HG03457 (cell line): ENCODE data around the gene FOCAD.

Source experiments
- ATAC-seq: cut with Tn5 transposase; IDR thresholded peaks from one replicate; pipeline ENCODE4 v1.9.1; 2021; ENCODE audit warnings: moderate number of reproducible peaks; ENCODE audit not compliant: unreplicated experiment

Gene FOCAD

DNA sequence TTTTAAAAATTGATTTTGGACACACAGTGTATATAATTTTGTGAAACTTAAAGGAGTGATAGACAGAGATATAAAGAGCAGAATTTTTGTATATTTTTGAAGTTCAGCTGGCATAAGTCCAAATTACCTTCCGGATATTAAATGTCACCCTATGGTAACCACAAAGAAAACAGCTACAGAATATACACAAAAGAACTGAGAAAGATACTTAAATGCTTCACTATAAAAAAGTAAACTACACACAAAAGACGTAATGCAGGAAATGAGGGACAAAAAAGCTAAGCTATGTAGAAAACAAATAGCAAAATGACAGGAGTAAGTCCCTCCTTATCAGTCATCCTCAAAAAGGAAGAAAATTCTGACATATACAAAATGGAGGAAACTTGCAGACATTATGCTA lies 318.0 kb downstream of the FOCAD start:
- ATAC-seq = no peak

DNA sequence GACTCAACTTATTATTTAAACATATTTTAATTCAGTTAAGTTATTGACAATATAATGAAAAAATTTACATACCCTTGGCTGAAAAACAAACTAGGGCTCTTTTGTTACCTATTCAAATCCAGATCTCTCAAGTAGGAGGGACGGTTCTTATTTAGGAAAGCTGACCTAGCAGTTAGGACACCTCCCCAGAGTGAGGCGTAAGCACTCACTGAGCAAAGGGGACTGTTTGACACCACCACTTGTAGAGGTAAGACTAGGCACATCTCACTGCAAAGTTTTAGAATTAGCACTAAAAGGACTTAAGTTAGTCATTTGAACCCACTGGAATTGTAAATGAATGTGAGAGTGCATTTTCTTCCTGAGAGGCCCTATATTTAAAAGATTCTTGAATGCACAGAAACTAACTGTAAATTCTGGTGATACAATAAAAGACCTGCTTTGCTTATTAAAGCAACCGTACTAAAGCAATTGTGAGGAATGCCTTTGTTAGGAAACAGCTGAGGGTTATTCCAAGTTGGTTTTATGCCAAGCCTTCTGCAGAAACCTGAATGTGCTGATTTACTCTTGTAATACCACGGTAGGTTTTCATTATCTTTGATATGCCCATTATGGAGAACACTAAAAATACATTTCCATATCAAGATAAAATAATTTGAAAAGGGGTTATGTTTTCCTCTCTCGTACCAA lies 331.2 kb downstream of the FOCAD start:
- ATAC-seq = no peak

DNA sequence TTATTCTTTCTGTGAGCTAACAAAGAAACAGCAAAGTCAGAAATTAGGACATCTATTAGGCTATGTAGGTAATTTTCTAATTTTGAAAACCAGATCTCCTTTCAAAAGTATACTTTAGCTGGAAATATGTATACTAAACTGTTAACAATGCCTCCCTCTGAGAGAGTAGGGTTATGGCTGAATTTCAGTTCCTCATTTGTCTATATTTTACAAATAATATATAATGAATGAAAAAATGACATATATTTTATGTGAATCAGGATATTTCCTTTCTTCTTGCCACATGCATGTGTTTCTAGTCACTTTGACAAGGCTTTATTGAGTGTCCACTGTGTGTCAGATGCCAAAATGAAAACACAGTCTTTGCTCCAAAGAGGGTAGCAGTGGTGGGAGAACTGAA lies 331.9 kb downstream of the FOCAD start:
- ATAC-seq = no peak

DNA sequence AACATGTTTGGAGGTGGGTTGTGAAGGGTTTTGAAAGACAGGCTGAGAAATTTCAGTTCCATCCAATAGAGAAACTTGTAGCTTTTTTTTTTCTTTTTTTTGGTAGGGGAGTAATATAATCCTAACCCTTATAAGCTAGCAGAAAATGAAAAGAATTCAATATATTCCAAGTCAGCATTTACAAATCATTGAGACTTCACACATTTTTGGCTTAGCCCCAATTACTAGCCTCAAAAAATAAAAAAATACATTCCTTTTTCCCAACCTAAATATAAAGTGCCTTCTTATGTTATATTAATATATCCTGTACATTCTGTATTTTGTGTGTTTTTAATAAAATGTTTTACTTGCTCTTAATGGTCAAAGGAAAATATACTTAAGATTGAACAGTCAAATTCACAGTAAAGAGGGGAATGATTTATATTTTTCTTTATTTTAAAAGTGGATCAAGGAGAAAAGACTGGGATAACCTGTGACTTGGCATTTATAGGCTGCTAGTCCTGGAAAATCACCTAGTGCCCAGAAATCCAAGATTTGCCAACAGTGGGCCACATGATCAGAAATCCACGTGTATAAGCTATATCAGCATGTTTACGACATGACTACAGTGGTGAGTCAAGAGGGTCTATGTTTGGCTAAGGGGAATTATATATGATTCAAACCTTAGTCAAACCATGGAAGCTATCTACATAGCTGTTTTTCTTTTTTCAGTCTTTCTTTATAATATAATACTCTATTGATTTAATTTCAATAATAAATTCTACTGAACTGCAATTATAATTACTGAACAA lies 332.8 kb downstream of the FOCAD start:
- ATAC-seq = no peak

DNA sequence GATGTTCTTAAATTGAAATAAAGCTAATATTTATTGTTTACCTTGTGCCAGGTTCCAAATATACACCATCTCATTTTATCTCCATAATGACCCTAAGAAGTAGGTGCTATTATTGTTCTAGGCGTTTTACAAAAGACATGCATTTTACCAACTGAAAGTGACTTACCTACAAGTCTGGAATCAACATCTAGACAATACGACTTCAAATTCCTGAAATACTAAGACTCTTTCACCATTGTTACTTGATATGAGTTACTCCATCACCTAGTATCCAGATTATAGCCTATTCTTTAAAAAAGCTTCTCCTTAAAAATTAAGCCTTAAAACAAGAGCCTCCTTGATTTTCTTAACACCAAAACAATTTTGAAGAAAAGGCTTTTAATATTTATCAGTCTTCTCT lies 334.1 kb downstream of the FOCAD start:
- ATAC-seq = no peak

DNA sequence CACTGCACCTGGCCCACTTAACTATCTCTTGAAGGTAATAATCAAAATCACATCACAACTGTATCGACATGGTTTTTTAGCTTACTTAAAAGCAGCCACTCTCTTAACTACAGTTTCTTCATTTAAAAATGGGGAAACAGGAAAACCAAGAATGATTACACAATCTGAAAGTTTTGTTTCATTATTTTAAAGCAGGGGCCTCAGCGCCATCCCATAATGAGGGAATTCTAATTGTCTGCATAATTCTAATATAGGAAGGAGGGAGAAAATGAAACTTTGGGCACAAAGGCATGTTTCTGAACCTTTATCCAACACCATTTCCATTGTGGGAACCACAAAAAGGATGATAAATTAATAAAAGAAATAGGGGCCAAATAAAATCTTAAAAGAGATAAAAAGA lies 339.8 kb downstream of the FOCAD start:
- no peak for ATAC-seq

DNA sequence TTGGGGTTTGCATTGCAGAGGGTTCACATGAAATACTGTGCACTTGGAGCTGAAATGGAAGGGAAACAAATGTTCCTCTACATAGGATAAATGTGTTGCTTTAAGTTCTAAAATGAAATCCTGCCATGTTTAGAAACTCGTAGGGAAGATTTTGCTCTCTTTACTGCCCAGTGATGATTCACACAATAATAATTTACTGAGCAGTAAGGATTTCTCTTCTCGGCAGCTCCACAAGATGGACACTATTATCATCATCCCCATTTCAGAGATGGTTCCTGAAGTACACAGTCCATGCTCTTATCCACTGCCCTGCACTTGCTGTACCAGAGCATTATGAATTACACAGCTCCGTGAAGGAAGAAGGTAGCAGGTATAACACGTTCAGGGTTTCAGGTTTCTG lies 343.2 kb downstream of the FOCAD start:
- ATAC-seq = no peak

DNA sequence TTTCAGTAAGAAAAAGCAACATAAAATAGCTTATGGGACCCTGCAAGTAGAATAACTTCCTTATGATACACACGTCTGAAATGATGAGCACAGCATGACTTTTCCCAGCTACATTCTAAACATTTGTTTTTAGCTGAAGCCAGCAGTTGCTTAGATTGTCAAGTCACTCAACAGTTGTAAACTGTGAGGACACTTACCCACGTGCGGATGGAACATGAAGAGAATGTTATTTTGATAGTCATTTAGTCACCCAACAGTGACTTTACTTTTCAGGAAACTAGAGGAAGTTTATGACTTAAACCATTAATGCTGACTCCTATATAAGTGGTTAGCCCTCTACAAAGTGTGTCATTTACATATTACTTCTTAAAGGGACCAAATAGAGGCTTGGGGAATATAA lies 344.4 kb downstream of the FOCAD start:
- no peak for ATAC-seq

DNA sequence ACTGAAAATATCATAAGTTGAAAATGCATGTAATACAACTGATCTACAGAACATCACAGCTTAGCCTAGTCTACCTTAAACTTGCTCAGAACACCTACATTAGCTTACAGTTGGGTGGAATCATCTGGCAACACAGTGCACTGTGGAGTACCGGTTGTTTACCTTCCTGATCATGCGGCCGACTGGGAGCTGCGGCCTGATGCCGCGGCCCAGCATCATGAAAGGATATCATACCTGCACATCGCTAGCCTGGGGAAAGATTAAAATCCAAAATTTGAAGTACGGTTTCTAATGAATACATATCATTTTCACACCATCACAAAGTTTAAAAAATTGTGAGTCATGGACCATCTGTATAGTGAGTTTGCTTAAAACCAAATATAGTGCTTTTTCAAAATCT lies 345.6 kb downstream of the FOCAD start:
- no peak for ATAC-seq

DNA sequence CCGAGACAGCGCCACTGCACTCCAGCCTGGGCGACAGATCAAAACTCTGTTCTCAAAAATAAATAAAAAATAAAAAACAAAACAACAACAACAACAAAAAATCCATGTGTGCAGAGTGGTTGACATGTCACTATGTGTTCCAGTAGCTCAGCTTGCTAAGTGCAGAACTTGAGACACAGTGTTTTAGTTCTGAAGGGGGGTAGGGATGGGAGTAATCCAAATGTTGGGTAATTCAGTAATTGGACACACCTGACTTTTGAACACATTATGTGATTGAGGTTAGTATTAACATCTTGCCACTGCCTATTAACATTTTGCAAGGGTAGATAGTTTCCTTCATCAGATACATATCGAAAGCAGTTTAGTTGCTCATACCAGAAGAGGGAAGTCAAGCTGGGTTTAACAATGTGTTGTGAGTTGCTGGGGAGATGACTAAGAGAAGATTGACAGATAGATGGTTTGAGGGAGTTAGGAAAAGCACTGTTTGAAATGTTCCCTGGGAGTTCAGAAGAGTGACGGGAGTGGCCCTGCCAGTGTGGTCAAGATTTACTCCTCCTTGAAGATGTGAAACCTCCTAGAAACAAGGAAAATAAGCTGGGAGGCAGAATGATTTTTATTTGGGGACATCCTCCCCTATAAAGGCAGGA lies 346.5 kb downstream of the FOCAD start:
- ATAC-seq = peak; percentile 86

DNA sequence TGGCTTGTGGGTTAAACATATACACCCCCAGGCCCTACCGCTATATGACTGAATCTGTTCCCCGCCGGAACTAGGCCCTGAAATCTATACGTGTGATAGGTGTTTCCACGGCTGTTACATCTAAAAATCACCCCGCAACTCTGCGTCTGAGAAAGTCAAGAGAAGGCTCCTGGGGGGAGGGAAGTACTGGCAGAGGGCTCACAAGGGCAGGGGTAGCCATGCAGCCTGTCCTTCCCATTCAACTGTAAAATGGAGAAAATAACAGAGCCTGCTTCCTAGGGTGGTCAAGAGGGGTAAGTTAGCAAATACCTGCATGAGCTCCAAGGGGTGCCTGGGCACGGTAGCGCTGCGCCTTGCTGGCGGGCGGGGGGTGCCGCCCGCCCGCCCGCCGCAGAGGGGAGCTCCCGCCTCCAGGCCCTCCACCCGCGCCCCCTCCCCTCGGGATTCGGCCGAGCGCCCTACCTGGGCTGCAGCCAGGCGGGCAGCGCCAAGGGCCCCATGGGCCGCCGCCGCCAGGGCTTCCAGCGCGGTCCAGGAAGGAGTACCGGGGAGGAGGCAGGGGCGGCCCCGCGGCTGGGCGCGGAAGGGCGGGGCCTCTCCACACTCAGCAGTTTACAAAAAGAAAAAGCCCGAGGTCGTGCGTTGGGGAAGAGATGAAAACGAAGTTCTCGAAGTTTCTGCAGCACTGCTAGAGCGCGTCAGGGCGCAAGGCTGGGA lies 347.2 kb downstream of the FOCAD start, which contains the start of gene HACD4:
HACD4 (minus strand) TSS at position 550 of the 717 bp plus-strand sequence; CDS start at position 500, 50 bp downstream.
- peak; percentile 47 for ATAC-seq

DNA sequence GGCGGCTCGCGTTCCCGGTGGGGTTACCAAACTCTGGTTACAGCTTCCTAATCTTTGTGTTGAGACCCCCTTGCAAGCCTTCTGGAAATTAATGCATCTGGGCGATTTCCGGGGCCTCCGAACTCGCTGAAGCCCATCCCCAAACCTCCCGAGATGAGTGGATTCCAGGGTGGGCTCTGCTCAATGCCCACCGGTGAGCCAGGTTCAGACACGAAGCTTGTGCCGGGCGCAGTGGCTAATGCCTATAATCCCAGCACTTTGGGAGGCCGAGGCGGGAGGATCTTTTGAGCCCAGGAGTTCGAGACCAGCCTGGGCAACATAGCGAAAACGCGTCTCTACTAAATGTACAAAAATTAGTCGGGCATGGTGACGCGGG lies 347.7 kb downstream of the FOCAD start:
- no peak for ATAC-seq

DNA sequence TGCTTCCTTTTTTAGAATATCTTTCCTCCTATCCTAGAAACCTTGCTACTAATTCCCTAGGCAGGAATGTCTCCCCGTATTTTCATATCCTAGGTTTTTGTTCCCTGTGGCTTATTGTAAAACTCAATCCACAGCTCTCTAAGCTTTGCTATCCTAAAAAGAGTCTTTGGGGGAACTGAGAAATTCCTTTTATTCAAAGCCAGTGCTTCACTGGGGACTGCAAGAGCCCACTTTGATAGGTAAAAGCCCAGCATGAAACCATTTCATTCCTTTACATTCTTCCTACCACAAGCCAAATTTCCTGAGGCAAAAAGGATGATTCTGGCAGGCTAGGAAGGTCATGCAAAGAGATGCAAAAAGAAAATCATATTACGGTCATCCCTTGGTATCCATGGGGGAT lies 353.2 kb downstream of the FOCAD start:
- no peak for ATAC-seq

DNA sequence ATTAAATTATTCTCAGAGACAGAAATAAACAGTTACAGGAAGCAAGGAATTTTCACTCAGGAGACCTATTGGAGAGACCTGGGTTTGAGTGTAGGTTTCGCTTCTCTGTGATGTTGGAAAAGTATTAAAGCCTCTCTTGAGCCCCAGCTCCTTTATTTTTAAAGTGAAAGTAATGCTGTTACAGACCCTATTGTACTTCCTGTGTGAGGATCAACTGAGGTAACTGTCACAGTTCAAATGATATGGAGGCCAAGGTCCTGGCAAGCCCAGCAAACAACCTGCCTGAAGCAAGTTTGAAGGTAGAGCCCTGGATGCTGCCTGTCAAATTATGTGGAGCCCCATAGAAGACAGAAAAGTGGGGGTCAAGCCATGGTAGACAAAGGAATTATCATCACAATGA lies 355.2 kb downstream of the FOCAD start:
- no peak for ATAC-seq

DNA sequence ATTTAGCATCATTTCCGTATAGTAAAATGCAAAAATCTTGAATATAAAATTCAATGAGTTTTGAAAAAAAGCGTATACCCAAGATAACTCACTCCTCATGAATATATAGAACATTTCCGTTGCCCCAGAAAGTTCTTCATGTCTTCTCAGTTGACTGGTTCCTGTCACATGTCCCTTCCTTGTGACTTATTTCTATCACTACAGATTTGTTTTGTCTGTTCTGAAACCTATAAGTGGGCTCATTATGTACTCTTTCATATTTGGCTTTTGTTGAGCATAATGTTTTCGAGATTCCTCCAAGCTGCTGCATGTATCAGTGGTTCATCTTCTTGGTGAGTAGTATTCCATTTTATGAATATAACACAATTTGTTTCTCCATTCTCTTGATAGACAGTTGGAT lies 358.4 kb downstream of the FOCAD start:
- no peak for ATAC-seq

DNA sequence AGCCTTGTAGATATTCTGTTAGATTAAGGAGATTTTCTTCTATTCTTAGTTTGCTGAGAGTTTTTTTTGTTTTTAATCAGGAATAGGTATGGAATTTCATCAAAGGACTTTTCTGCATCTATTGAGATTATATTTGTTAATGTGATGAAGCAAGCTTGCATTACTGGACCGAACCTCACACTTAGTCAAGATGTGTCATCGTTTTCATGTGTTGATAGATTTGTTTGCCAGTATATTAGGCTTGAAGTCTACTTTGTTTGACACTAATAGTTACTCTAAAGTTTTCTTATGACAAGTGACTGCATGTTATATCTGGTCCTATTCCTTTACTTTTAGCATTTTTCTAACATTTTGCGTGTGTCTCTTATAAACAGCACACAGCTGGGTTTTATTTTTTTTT lies 359.8 kb downstream of the FOCAD start:
- ATAC-seq = no peak
